IMR-90 (cell line): Measurements from ENCODE around the gene NAA11. TPM values are rescaled to one million over a fixed set of nuclear protein-coding genes. Genes with fewer than 3 reads are reported as not detected.

ENCODE experiments used
- ATAC-seq: fragments of 200-7000 bp; cut with Tn5 transposase; 2 replicates; pipeline ENCODE4 v1.9.1; 2020; ENCODE audit warnings: low read depth, mild to moderate bottlenecking, moderate library complexity
- BruUV-seq: library from RNA; stranded (reverse); fragments of 400-500 nt; replicated peaks from 2 replicates; lab custom pipeline; 2021; lab: Mats Ljungman, UMichigan
- CTCF ChIA-PET: fragments of 300-600 bp; formaldehyde crosslinking; extraction: SDS; loops from one replicate; lab custom pipeline; 2021; ENCODE audit warnings: antibody characterized with exemption; lab: Yijun Ruan, JAX
- POLR2A ChIA-PET: fragments of 300-600 bp; sonication (Branson Sonifier 250); formaldehyde crosslinking; loops from one replicate; lab custom pipeline; 2022; ENCODE audit warnings: antibody characterized with exemption; ENCODE audit not compliant: unreplicated experiment; lab: Charles Lee
- DNase-seq: peaks from one replicate; pipeline ENCODE4 v3.0.0; 2013
- H2AFZ ChIP-seq: replicated peaks from 2 replicates; pipeline ENCODE3; 2013; ENCODE audit warnings: low read length, mild to moderate bottlenecking; ENCODE audit not compliant: poor library complexity
- H2AK5ac ChIP-seq: 2 replicates; pipeline ENCODE4 v1.6.1; 2013; ENCODE audit warnings: low read depth, low read length, inconsistent platforms
- H2AK9ac ChIP-seq: replicated peaks from 2 replicates; pipeline ENCODE3; 2013; ENCODE audit warnings: mild to moderate bottlenecking, low read depth, low read length, moderate library complexity; ENCODE audit not compliant: poor library complexity
- H2BK120ac ChIP-seq: 2 replicates; pipeline ENCODE4 v1.6.1; 2013; ENCODE audit warnings: low read depth, low read length, inconsistent platforms
- H2BK15ac ChIP-seq: 3 replicates; pipeline ENCODE4 v1.6.1; 2013; ENCODE audit warnings: low read depth, low read length, inconsistent platforms
- H2BK20ac ChIP-seq: 2 replicates; pipeline ENCODE4 v1.6.1; 2013; ENCODE audit warnings: low read depth, mild to moderate bottlenecking, inconsistent platforms, low read length, moderate library complexity
- H2BK5ac ChIP-seq: 2 replicates; pipeline ENCODE4 v1.6.1; 2013; ENCODE audit warnings: mild to moderate bottlenecking, low read depth, low read length, inconsistent platforms; ENCODE audit not compliant: poor library complexity, severe bottlenecking
- H3K14ac ChIP-seq: replicated peaks from 2 replicates; pipeline ENCODE4 v1.6.1; 2013; ENCODE audit warnings: low read depth, low read length, inconsistent platforms
- H3K18ac ChIP-seq: 2 replicates; pipeline ENCODE4 v1.6.1; 2013; ENCODE audit warnings: low read depth, low read length, control low read depth
- H3K23ac ChIP-seq: 2 replicates; pipeline ENCODE4 v1.6.1; 2013; ENCODE audit warnings: low read depth, low read length, inconsistent platforms
- H3K27ac ChIP-seq: 2 replicates; pipeline ENCODE4 v1.5.1; 2013; ENCODE audit warnings: mild to moderate bottlenecking, control low read depth, low read length; ENCODE audit not compliant: insufficient read depth
- H3K27me3 ChIP-seq: 2 replicates; pipeline ENCODE4 v1.6.1; 2013; ENCODE audit warnings: low read length; ENCODE audit not compliant: control insufficient read depth, insufficient read depth
- H3K36me3 ChIP-seq: 2 replicates; pipeline ENCODE4 v1.6.1; 2013; ENCODE audit warnings: low read length, mixed read lengths; ENCODE audit not compliant: control insufficient read depth, insufficient read depth
- H3K4ac ChIP-seq: 2 replicates; pipeline ENCODE4 v1.6.1; 2013; ENCODE audit warnings: low read depth, low read length, inconsistent platforms
- H3K4me1 ChIP-seq: 2 replicates; pipeline ENCODE4 v1.6.1; 2013; ENCODE audit warnings: low read length, mixed read lengths; ENCODE audit not compliant: control insufficient read depth, insufficient read depth
- H3K4me2 ChIP-seq: 2 replicates; pipeline ENCODE4 v1.6.1; 2013; ENCODE audit warnings: low read depth, mild to moderate bottlenecking, control low read depth, low read length, moderate library complexity
- H3K4me3 ChIP-seq: 2 replicates; pipeline ENCODE4 v1.5.1; 2013; ENCODE audit warnings: low read depth, mild to moderate bottlenecking, control low read depth, low read length, moderate library complexity; ENCODE audit not compliant: insufficient read depth
- H3K56ac ChIP-seq: 2 replicates; pipeline ENCODE4 v1.6.1; 2013; ENCODE audit warnings: low read length, inconsistent platforms; ENCODE audit not compliant: insufficient read depth; ENCODE audit errors: extremely low read depth
- H3K79me1 ChIP-seq, 2 experiments: 2 replicates each; pipeline ENCODE4 v1.6.1; 2013; ENCODE audit warnings: low read length in 2 of 2, inconsistent platforms in 1 of 2, low read depth in 1 of 2
- H3K9ac ChIP-seq: 2 replicates; pipeline ENCODE4 v1.6.1; 2013; ENCODE audit warnings: low read depth, low read length, control low read depth
- H3K9me1 ChIP-seq: 2 replicates; pipeline ENCODE4 v1.6.1; 2013; ENCODE audit warnings: low read length, inconsistent platforms; ENCODE audit not compliant: insufficient read depth
- H3K9me3 ChIP-seq: 2 replicates; pipeline ENCODE4 v1.6.1; 2013; ENCODE audit warnings: low read length; ENCODE audit not compliant: control insufficient read depth, insufficient read depth
- H4K20me1 ChIP-seq: 2 replicates; pipeline ENCODE4 v1.6.1; 2013; ENCODE audit warnings: low read length, inconsistent platforms; ENCODE audit not compliant: insufficient read depth
- H4K5ac ChIP-seq: 2 replicates; pipeline ENCODE4 v1.6.1; 2013; ENCODE audit warnings: mild to moderate bottlenecking, low read depth, low read length, control low read depth
- H4K8ac ChIP-seq, 2 experiments: 2 replicates each; pipeline ENCODE4 v1.6.1; 2013; ENCODE audit warnings: low read depth in 2 of 2, low read length in 2 of 2, control low read depth in 1 of 2, inconsistent platforms in 1 of 2
- H4K91ac ChIP-seq: 2 replicates; pipeline ENCODE4 v1.6.1; 2013; ENCODE audit warnings: low read depth, low read length, inconsistent platforms; ENCODE audit not compliant: insufficient read depth
- BHLHE40 ChIP-seq: fragments of 150-350 bp; IDR thresholded peaks from 2 replicates; pipeline ENCODE4 v1.6.1; 2016; ENCODE audit warnings: mild to moderate bottlenecking, low read depth, low read length
- CEBPB ChIP-seq: IDR thresholded peaks from 2 replicates; pipeline ENCODE4 v1.6.1; 2012; ENCODE audit warnings: low read depth, low read length, improper control_type of control experiment
- FOS ChIP-seq: fragments of 150-350 bp; IDR thresholded peaks from 2 replicates; pipeline ENCODE4 v1.6.1; 2016; ENCODE audit warnings: low read depth, low read length
- MXI1 ChIP-seq: IDR thresholded peaks from 2 replicates; pipeline ENCODE4 v1.6.1; 2012; ENCODE audit warnings: low read depth, mild to moderate bottlenecking, low read length, moderate library complexity, borderline replicate concordance
- NFE2L2 ChIP-seq: fragments of 150-350 bp; IDR thresholded peaks from 2 replicates; pipeline ENCODE4 v1.6.1; 2016; ENCODE audit warnings: low read depth, mild to moderate bottlenecking, low read length
- RAD21 ChIP-seq: IDR thresholded peaks from 2 replicates; pipeline ENCODE4 v1.6.1; 2012; ENCODE audit warnings: low read length, improper control_type of control experiment
- RFX5 ChIP-seq: IDR thresholded peaks from 2 replicates; pipeline ENCODE4 v1.8.0; 2012; ENCODE audit warnings: low read depth, mild to moderate bottlenecking, low read length, moderate library complexity
- SMC3 ChIP-seq: fragments of 150-350 bp; IDR thresholded peaks from 2 replicates; pipeline ENCODE4 v1.6.1; 2016; ENCODE audit warnings: low read depth, mild to moderate bottlenecking, antibody characterized with exemption, low read length, moderate library complexity
- WGBS, 2 experiments: methylation state at CpG; one replicate each; pipeline versions ENCODE4 v1.1.5 to v1.1.7; 2013; ENCODE audit warnings: missing lambda C conversion rate in 2 of 2; ENCODE audit not compliant: insufficient read length in 1 of 2; ENCODE audit errors: extremely low coverage in 2 of 2; 5-methylcytosine and 5-hydroxymethylcytosine counted together
- dilution Hi-C: fragments of 300-500 bp; cut with HindIII; formaldehyde crosslinking; loops from one replicate; pipeline ENCODE4 v1.14.3; 2018; ENCODE audit warnings: low sequenced_read_pairs; ENCODE audit not compliant: unreplicated experiment
- in situ Hi-C: fragments of 300-500 bp; cut with MboI; formaldehyde crosslinking; loops from 3 replicates; pipeline ENCODE4 v1.14.3; 2019; ENCODE audit warnings: low sequenced_read_pairs, inconsistent platforms, mixed read lengths
- intact Hi-C: fragments of 100-400 bp; cut with micrococcal nuclease; formaldehyde crosslinking; loops from 2 replicates; pipeline ENCODE4 v1.10.0; 2022
- polyA plus RNA-seq, 3 experiments: library from polyadenylated mRNA; depleted of rRNA; stranded (reverse); fragments of >200 nt; gene quantifications; 2 replicates each; pipeline ENCODE4 v1.2.3, GENCODE V29; 2012; ENCODE audit warnings: low replicate concordance in 1 of 3
- total RNA-seq: library from RNA; depleted of rRNA; stranded (reverse); fragments of >200 nt; gene quantifications from 2 replicates; pipeline ENCODE4 v1.2.3, GENCODE V29; 2012
- TF ChIP-seq, protein P1 (sequence below): conservative IDR thresholded peaks from 2 replicates; pipeline ENCODE4 v1.5.1; 2012; ENCODE audit warnings: mild to moderate bottlenecking, low read depth, low read length, improper control_type of control experiment
- TF ChIP-seq, protein P2 (sequence below): fragments of 150-350 bp; IDR thresholded peaks from 2 replicates; pipeline ENCODE4 v1.6.1; 2016; ENCODE audit warnings: low read depth, mild to moderate bottlenecking, low read length, moderate library complexity, borderline replicate concordance

NAA11 gene
- total and polyA plus RNA-seq, 2 of the 4 experiments (the other 2 are of a cell fraction) = not detected

DNA sequence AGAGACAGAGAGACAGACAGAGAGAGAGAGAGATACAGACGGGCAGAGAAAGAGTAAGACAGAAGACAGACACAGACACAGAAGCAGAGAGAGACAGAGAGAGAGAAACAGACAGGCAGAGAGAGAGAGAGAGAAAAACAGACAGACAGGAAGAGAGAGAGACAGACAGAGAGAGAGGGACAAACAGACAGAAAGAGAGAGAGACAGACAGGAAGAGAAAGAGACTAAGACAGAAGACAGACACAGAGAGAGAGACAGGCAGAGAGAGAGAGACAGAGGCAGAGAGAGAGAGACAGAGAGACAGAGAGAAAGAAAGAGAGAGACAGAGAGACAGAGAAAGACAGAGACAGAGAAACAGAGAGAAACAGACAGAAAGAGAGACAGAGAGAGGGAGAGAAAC lies 27.2 kb upstream of the NAA11 start:
- WGBS, 2 experiments = 38% methylated on average over 1 of the region's 1 CpG; no CpG with 5 or more reads in 1 of the 2 experiments
- in situ Hi-C loops = no loop called here

More for the DNA sequence above, 27.2 kb upstream of the NAA11 start:
- Histone ChIP-seq H3K9ac (no peak overlapping the region), H2BK5ac (no peak overlapping the region), H2BK20ac (no peak overlapping the region), H3K18ac (no peak overlapping the region), H3K9me3 (no peaks in the 10 kb centered on the region), H3K36me3 (no peaks in the 10 kb centered on the region), H4K91ac (no peak overlapping the region), H4K5ac (no peak overlapping the region), H3K56ac (no peak overlapping the region), H4K20me1 (no peaks in the 10 kb centered on the region), H3K27me3 (no peaks in the 10 kb centered on the region), H3K79me1 (no peaks in the 10 kb centered on the region), H3K4me2 (no peak overlapping the region), H2AK9ac (no peak overlapping the region), H2AK5ac (no peak overlapping the region), H4K8ac (no peak overlapping the region), H3K14ac (no peak overlapping the region), H2BK120ac (no peak overlapping the region), H3K9me1 (no peaks in the 10 kb centered on the region), H2AFZ (no peak overlapping the region), H3K27ac (no peak overlapping the region), H3K4me1 (no peaks in the 10 kb centered on the region), H3K4ac (no peak overlapping the region), H3K23ac (no peak overlapping the region), H2BK15ac (no peak overlapping the region), H3K4me3 (no peak overlapping the region)
- POLR2A ChIA-PET = no interaction called here
- ATAC-seq (no peak), DNase-seq (no peak)
- dilution Hi-C loops (no loop called here), intact Hi-C loops (no loop called here)
- TF ChIP-seq NFE2L2 = no peak
- TF ChIP-seq SMC3 = no peak
- TF ChIP-seq BHLHE40 = no peak
- TF ChIP-seq MXI1 = no peak
- TF ChIP-seq FOS = no peak
- no peak for TF ChIP-seq RFX5
- TF ChIP-seq, protein P1, sequence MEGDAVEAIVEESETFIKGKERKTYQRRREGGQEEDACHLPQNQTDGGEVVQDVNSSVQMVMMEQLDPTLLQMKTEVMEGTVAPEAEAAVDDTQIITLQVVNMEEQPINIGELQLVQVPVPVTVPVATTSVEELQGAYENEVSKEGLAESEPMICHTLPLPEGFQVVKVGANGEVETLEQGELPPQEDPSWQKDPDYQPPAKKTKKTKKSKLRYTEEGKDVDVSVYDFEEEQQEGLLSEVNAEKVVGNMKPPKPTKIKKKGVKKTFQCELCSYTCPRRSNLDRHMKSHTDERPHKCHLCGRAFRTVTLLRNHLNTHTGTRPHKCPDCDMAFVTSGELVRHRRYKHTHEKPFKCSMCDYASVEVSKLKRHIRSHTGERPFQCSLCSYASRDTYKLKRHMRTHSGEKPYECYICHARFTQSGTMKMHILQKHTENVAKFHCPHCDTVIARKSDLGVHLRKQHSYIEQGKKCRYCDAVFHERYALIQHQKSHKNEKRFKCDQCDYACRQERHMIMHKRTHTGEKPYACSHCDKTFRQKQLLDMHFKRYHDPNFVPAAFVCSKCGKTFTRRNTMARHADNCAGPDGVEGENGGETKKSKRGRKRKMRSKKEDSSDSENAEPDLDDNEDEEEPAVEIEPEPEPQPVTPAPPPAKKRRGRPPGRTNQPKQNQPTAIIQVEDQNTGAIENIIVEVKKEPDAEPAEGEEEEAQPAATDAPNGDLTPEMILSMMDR = no peak
- TF ChIP-seq RAD21 = no peak
- TF ChIP-seq, protein P2, sequence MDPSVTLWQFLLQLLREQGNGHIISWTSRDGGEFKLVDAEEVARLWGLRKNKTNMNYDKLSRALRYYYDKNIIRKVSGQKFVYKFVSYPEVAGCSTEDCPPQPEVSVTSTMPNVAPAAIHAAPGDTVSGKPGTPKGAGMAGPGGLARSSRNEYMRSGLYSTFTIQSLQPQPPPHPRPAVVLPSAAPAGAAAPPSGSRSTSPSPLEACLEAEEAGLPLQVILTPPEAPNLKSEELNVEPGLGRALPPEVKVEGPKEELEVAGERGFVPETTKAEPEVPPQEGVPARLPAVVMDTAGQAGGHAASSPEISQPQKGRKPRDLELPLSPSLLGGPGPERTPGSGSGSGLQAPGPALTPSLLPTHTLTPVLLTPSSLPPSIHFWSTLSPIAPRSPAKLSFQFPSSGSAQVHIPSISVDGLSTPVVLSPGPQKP = no peak
- TF ChIP-seq CEBPB = no peak
- no TSS peak for BruUV-seq
- CTCF ChIA-PET = no interaction called here
